Kidney epithelial cell (primary cell): ENCODE measurements around the gene NUF2. TPM values are rescaled to one million over a fixed set of nuclear protein-coding genes. Genes with fewer than 3 reads are reported as not detected.

ENCODE experiments used
- DNase-seq: peaks from one replicate; pipeline ENCODE4 v3.0.0-alpha.2; 2010; ENCODE audit warnings: low read depth
- H3K27me3 ChIP-seq: 2 replicates; pipeline ENCODE4 v1.6.0; 2011; ENCODE audit warnings: low read length; ENCODE audit not compliant: control insufficient read depth, insufficient read depth
- H3K36me3 ChIP-seq: 2 replicates; pipeline ENCODE4 v1.5.1; 2011; ENCODE audit warnings: low read length; ENCODE audit not compliant: control insufficient read depth, insufficient read depth
- H3K4me3 ChIP-seq: 2 replicates; pipeline ENCODE4 v1.5.1; 2011; ENCODE audit warnings: low read depth, mild to moderate bottlenecking, control low read depth, low read length
- CTCF ChIP-seq: IDR thresholded peaks from 2 replicates; pipeline ENCODE4 v1.5.1; 2011; ENCODE audit warnings: mild to moderate bottlenecking, moderate library complexity, low read length, control low read depth, inconsistent platforms; ENCODE audit not compliant: insufficient read depth, poor library complexity, severe bottlenecking
- total RNA-seq: library from RNA; depleted of rRNA; stranded (reverse); fragments of >200 nt; gene quantifications from 2 replicates; pipeline ENCODE4 v1.2.3, GENCODE V29; 2015

Gene NUF2
- total RNA-seq, 1 donor from 2014 or later, result 6.8 TPM

GRCh38 chr1:163382395-163382794 is 60.6 kb downstream of the NUF2 start:
- DNase-seq, result no peak
- Histone ChIP-seq H3K36me3 (no peaks in the 10 kb centered on the region), H3K27me3 (no peaks in the 10 kb centered on the region), H3K4me3 (no peak overlapping the region)
- no peak for TF ChIP-seq CTCF

GRCh38 chr1:163387146-163387545 is 65.4 kb downstream of the NUF2 start:
- Histone ChIP-seq H3K4me3 (no peak overlapping the region), H3K27me3 (no peaks in the 10 kb centered on the region), H3K36me3 (no peaks in the 10 kb centered on the region)
- DNase-seq, result no peak
- no peak for TF ChIP-seq CTCF

GRCh38 chr1:163388970-163389369 is 67.2 kb downstream of the NUF2 start:
- Histone ChIP-seq H3K27me3 (no peaks in the 10 kb centered on the region), H3K36me3 (no peaks in the 10 kb centered on the region), H3K4me3 (no peak overlapping the region)
- TF ChIP-seq CTCF, result no peak
- DNase-seq, result no peak

- H3K4me3 ChIP-seq, result no peak overlapping the region
- no peaks in the 10 kb centered on the region for H3K36me3 ChIP-seq
- DNase-seq, result no peak
- H3K27me3 ChIP-seq, result no peaks in the 10 kb centered on the region
- TF ChIP-seq CTCF, result no peak
These were observed 74.0 kb downstream of the NUF2 start for GRCh38 chr1:163395790-163396189.

GRCh38 chr1:163397451-163398200 is 75.9 kb downstream of the NUF2 start:
- Histone ChIP-seq H3K4me3 (no peak overlapping the region), H3K27me3 (no peaks in the 10 kb centered on the region), H3K36me3 (no peaks in the 10 kb centered on the region)
- TF ChIP-seq CTCF, result no peak
- DNase-seq, result no peak

- DNase-seq, result no peak
- H3K27me3 ChIP-seq, result no peaks in the 10 kb centered on the region
- H3K4me3 ChIP-seq, result no peak overlapping the region
- no peak for TF ChIP-seq CTCF
- H3K36me3 ChIP-seq, result no peaks in the 10 kb centered on the region
These were observed 77.2 kb downstream of the NUF2 start for GRCh38 chr1:163399001-163399400.
